COR-L47 (cell line): ENCODE results near the gene NTF4.
"Not testable (repeated sequence)": the region's sequence is repeated elsewhere in the genome, so short reads cannot be mapped to it uniquely, and the experiment has no call there.

ENCODE experiments used
- DNase-seq: peaks from one replicate; lab custom pipeline; 2025; lab: John Stamatoyannopoulos, UW

Gene NTF4

GRCh38 chr19:49056902-49057596 is 7.6 kb downstream of the NTF4 start:
- not testable (repeated sequence) for DNase-seq

DNA sequence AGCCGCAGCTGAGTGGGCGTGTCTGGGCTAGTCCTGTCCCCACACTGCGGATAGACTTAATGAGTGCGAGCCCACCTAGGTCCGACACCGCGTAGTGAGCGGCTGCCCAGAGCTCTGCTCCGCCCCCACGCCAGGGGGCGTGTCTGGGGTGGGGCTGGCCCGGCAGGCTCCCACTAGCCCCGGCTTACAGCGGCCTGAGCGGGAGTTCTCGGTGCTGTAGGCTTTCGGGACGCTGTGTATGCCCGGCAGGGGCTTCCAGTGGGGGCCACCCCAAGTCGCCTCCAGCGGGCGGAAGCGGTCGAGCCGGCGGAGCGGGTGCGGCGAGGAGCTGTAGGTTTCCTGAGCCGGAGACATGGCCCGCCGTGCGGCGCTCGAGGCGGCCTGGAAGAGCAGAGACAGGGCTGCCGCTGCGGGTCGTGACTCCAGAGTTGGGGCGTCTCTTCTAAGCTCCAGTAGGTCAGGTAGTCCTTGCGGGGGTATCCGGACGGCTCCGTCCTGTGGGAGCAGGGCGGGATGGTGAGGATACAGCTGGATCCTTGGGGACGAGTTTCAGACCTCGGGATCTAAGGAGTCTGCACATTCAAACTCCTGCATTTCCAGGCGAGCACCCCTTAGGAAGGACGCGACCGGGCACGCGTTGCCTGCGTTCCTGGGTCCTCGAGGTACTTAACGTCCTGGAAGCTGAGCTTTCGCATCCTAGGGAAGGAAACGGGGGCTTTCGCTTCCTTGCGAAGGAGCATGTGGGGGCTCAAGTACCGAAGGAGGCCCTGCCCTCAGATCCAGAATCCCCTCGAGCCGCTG is 8.3 kb downstream of the NTF4 start:
- DNase-seq, result no peak

- DNase-seq, result not testable (repeated sequence)
These were observed 14.1 kb downstream of the NTF4 start for GRCh38 chr19:49050376-49051033.

DNA sequence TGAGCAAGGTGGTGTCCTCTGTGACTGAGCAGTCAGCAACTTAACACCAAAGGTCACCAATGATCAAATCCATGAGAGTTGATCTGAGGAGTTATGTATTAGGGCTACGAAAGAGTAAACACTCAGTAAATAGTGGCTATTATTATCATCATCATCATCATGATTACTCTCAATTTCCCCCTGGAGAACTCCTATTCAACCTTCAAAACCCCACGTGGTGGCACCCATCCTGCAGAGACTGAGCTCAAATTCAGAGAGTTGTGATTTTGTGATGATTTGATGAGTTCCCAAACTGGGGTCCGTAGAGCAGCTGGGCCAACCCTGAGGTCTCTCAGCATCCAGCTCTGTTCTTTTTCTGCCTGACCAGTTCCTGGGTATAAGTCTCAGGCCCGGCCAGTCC is 14.8 kb downstream of the NTF4 start:
- not testable (repeated sequence) for DNase-seq

DNA sequence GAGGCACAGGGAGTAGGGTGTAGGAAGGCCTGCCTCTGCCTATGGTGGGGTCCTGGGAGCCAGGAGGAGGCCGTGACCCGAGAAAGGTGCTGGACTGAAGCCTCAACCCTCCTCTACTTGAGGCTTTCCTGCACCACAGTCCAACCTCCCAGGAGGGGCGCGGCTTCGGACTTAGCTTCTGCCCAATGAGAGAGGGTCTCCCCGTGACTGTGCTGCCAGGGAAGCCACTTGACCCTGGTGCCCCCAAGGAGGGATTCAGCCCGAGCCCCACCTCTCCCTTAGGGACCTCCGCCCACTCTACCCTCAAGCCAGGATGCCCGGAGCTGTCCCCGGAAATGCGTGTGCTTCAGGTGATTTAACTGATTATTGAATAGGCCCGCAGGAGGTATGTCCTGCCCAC is 15.6 kb downstream of the NTF4 start, which contains the start of gene CGB8:
Gene CGB8, minus strand, starts transcription at position 101 of the 400 bp plus-strand sequence. CDS start 372 bp downstream, outside the sequence.
- DNase-seq, result not testable (repeated sequence)

DNA sequence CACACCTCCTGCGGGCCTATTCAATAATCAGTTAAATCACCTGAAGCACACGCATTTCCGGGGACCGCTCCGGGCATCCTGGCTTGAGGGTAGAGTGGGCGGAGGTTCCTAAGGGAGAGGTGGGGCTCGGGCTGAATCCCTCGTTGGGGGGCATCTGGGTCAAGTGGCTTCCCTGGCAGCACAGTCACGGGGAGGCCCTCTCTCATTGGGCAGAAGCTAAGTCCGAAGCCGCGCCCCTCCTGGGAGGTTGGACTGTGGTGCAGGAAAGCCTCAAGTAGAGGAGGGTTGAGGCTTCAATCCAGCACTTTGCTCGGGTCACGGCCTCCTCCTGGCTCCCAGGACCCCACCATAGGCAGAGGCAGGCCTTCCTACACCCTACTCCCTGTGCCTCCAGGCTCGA is 21.1 kb downstream of the NTF4 start, which contains the start of gene CGB5:
Gene CGB5, plus strand, starts transcription at position 301 of the 400 bp plus-strand sequence. CDS start 362 bp downstream, outside the sequence.
- DNase-seq, result not testable (repeated sequence)

DNA sequence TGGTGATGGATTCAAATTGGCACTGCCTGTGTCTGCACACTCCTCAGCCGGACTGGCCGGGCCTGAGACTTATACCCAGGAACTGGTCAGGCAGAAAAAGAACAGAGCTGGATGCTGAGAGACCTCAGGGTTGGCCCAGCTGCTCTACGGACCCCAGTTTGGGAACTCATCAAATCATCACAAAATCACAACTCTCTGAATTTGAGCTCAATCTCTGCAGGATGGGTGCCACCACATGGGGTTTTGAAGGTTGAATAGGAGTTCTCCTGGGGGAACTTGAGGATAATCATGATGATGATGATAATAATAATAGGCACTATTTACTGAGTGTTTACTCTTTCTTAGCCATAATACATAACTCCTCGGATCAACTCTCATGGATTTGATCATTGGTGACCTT is 22.0 kb downstream of the NTF4 start:
- not testable (repeated sequence) for DNase-seq

DNA sequence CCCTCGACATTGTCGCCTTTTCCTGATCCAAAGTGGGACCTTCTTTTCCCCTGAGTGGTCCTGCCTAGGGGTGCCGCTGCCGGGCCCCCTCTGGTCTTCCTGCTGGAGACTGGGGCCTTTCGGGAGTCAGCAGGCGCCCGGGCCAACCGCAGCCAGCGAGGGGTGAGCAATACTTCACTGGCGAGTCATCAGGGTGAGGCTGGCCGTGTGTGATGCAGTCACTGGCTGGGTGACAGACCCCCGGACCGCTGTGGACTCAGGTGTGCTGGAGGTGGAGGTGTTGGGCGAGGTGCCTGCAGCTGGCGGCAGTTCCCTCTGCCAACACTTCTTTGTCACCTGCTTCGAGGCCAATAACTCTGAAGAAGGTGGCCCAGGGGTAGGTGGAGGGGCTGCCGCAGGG is 22.4 kb downstream of the NTF4 start:
- no peak for DNase-seq

DNA sequence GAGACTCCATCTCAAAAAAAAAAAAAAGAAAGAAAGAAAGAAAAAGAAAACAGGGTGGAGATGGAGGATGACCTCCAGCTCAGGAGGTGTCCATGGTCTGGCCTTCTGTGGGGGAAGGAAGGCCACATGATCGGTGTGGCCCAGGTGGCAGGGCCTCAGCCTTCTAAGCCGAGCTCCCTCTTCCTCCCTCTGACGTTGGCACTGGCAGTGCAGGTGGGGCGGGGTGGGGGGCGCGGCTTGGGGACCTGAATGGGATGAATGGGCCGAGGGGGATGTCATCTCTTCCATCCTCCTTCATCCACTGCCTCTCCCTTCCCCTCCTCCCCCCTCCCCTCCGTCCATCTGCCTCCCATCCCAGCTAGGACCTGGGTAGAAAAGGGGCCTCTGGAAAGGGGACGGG is 24.9 kb downstream of the NTF4 start:
- not testable (repeated sequence) for DNase-seq

- DNase-seq, result not testable (repeated sequence)
These were observed 25.9 kb downstream of the NTF4 start for GRCh38 chr19:49038557-49039276.

DNA sequence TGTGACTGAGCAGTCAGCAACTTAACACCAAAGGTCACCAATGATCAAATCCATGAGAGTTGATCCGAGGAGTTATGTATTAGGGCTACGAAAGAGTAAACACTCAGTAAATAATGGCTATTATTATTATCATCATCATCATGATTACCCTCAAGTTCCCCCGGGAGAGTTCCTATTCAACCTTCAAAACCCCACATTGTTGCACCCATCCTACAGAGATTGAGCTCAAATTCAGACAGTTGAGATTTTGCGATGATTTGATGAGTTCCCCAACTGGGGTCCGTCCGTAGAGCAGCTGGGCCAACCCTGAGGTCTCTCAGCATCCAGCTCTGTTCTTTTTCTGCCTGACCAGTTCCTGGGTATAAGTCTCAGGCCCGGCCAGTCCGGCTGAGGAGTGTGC is 26.5 kb downstream of the NTF4 start:
- DNase-seq, result not testable (repeated sequence)

DNA sequence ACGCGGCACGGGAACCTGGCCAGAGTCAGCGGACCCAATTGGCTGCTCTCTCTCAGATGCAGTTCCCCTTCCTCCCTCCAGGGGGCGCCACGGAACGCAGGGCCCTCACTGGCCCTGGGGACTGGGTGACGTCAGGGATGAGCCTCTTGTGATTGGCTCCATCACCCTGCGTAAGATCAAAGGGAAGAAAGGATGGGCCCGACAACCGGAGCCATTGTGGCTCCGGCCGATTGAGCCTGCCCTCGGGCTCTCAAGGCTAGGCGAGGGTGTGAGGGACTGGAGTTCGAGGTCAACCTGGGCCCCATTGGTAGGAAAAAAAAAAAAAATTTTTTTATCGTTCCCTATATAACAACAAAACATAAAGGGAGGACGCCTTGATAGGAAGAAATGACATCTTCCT is 27.8 kb downstream of the NTF4 start, which contains the start of gene CGB1:
Gene CGB1, minus strand, starts transcription at position 81 of the 400 bp plus-strand sequence. CDS start 184 bp downstream, outside the sequence.
- not testable (repeated sequence) for DNase-seq

DNA sequence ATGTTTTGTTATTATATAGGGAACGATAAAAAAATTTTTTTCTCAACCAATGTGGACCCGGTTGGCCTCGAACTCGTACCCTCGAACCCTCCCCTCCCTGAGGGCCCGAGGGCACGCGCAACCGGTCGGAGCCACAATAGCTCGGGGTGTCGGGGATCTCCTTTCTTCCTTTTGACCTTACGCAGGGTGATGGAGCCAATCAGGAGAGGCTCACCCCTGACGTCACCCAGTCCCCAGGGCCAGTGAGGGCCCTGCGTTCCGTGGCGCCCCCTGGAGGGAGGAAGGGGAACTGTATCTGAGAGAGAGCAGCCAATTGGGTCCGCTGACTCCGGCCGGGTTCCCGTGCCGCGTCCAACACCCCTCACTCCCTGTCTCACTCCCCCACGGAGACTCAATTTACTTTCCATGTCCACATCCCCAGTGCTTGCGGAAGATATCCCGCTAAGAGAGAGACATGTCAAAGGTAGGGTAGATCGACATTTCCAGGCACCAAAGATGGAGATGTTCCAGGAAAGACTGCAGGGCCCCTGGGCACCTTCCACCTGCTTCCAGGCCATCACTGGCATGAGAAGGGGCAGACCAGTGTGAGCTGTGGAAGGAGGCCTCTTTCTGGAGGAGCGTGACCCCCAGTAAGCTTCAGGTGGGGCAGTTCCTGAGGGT is 32.8 kb downstream of the NTF4 start, which contains the start of gene CGB2:
Gene CGB2, plus strand, starts transcription at position 249 of the 660 bp plus-strand sequence. Its CDS starts 206 bp downstream, at position 455.
- not testable (repeated sequence) for DNase-seq

- not testable (repeated sequence) for DNase-seq
These were observed 34.3 kb downstream of the NTF4 start for GRCh38 chr19:49030323-49030722.

GRCh38 chr19:49029749-49030148 is 34.9 kb downstream of the NTF4 start:
- DNase-seq, result not testable (repeated sequence)

- not testable (repeated sequence) for DNase-seq
These were observed 35.9 kb downstream of the NTF4 start for GRCh38 chr19:49028686-49029085.

GRCh38 chr19:49025599-49025998 is 39.0 kb downstream of the NTF4 start:
- not testable (repeated sequence) for DNase-seq

- not testable (repeated sequence) for DNase-seq
These were observed 39.5 kb downstream of the NTF4 start for GRCh38 chr19:49025088-49025487.

DNA sequence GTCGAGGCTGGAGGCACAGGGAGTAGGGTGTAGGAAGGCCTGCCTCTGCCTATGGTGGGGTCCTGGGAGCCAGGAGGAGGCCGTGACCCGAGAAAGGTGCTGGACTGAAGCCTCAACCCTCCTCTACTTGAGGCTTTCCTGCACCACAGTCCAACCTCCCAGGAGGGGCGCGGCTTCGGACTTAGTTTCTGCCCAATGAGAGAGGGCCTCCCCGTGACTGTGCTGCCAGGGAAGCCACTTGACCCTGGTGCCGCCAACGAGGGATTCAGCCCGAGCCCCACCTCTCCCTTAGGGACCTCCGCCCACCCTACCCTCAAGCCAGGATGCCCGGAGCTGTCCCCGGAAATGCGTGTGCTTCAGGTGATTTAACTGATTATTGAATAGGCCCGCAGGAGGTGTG is 40.4 kb downstream of the NTF4 start, which contains the start of gene CGB3:
Gene CGB3, minus strand, starts transcription at position 101 of the 400 bp plus-strand sequence. CDS start 362 bp downstream, outside the sequence.
- DNase-seq, result not testable (repeated sequence)

GRCh38 chr19:49022116-49022515 is 42.5 kb downstream of the NTF4 start:
- DNase-seq, result no peak
